Measurements from ENCODE around the gene PSTPIP1.

GRCh38 chr15:76994971-76995945, at the start of gene PSTPIP1:
- TF ChIP-seq CTCF (conservative IDR thresholded peaks at IDR 0.05; ENCODE audit: low read depth in 2 of 2) (no peak), POLR2AphosphoS5 (IDR thresholded peaks at IDR 0.05; ENCODE audit: low read depth) (no peak)
